SH-SY5Y (cell line): Measurements from ENCODE around the gene P2RY14.

ENCODE experiments used
- GATA2 ChIP-seq: IDR thresholded peaks from 2 replicates; pipeline ENCODE4 v1.6.1; 2011; ENCODE audit warnings: mild to moderate bottlenecking, low read depth, low read length
- GATA3 ChIP-seq: IDR thresholded peaks from 2 replicates; pipeline ENCODE4 v1.6.1; 2011; ENCODE audit warnings: low read depth, mild to moderate bottlenecking, low read length, moderate library complexity

DNA sequence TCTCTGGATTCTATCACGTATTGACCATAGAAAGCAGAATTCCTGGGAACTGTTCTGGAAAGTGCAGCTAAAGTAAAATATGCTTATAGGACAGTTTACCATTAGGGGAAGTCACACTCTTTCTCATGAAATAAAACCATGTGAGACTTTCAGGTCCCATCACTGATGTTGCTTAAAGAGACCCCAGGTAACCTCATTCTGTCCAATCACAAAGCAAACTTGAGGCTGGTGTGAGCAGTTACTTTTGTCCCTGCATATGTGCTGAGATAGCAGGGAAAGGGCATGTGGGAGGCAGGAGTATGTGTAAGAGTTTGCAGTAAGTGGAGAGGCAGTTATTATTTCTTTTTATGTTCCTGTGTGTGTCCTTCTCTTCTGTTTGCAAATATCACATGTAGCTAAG is 22.2 kb upstream of the P2RY14 start:
- TF ChIP-seq GATA2, result no peak
- no peak for TF ChIP-seq GATA3
